ENCODE results near the gene ZNF774. TPM values are rescaled to one million over a fixed set of nuclear protein-coding genes. Genes with fewer than 3 reads are reported as not detected.

The ZNF774 gene
- total RNA-seq, 4 donors from 2014 or later = 0.75 to 22.5 (median 10.2) TPM

- Histone ChIP-seq H3K4me3 (no peak overlapping the region), H3K27ac (peak overlapping the region; percentile 73 to 82 (median 76)), H3K36me3 (no peaks in the 10 kb centered on the region), H3K4me1 (peaks cover 10 to 40% (median 20%) of the 10 kb centered on the region in 4 donors), H3K9me3 (no peaks in the 10 kb centered on the region), H3K27me3 (no peaks in the 10 kb centered on the region)
- in situ Hi-C loops (cut with MboI; ENCODE audit: low pct_ligation_motif_present in 1 of 4, low pct_unique_long_range_greater_than_20kb in 1 of 4, low sequenced_read_pairs in 3 of 4) = no loop called here
- intact Hi-C loops (cut with DNase I; ENCODE audit: low total_unique reads) = no loop called here
- peak; percentile 47 for DNase-seq
- TF ChIP-seq EP300 (IDR thresholded peaks at IDR 0.05; ENCODE audit: low read depth) = no peak
- TF ChIP-seq POLR2AphosphoS5 (IDR thresholded peaks at IDR 0.05) = peak in 1 of 3 donors; percentile 38
- TF ChIP-seq, protein P1, sequence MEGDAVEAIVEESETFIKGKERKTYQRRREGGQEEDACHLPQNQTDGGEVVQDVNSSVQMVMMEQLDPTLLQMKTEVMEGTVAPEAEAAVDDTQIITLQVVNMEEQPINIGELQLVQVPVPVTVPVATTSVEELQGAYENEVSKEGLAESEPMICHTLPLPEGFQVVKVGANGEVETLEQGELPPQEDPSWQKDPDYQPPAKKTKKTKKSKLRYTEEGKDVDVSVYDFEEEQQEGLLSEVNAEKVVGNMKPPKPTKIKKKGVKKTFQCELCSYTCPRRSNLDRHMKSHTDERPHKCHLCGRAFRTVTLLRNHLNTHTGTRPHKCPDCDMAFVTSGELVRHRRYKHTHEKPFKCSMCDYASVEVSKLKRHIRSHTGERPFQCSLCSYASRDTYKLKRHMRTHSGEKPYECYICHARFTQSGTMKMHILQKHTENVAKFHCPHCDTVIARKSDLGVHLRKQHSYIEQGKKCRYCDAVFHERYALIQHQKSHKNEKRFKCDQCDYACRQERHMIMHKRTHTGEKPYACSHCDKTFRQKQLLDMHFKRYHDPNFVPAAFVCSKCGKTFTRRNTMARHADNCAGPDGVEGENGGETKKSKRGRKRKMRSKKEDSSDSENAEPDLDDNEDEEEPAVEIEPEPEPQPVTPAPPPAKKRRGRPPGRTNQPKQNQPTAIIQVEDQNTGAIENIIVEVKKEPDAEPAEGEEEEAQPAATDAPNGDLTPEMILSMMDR (IDR thresholded peaks at IDR 0.05) = no peak
- WGBS, 2 donors (ENCODE audit: low coverage in 1 of 2) = 42 to 56% methylated on average over 3 to 8 of the region's 8 CpGs
These were observed 6.3 kb downstream of the ZNF774 start for GRCh38 chr15:90358124-90359033.

DNA sequence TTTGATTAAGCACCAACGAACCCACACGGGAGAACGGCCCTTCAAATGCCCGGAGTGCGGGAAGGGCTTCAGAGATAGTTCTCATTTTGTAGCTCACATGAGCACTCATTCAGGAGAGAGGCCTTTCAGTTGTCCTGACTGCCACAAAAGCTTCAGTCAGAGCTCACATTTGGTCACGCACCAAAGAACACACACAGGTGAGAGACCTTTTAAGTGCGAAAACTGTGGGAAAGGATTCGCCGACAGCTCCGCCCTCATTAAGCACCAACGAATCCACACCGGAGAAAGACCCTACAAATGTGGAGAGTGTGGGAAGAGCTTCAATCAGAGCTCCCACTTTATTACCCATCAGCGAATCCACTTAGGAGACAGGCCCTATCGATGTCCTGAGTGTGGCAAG is 8.7 kb downstream of the ZNF774 start:
- DNase-seq = no peak
- Histone ChIP-seq H3K36me3 (no peaks in the 10 kb centered on the region), H3K4me1 (peaks cover 10 to 45% (median 21%) of the 10 kb centered on the region in 4 donors), H3K27ac (no peak overlapping the region), H3K4me3 (no peak overlapping the region), H3K9me3 (no peaks in the 10 kb centered on the region), H3K27me3 (no peaks in the 10 kb centered on the region)
- TF ChIP-seq EP300 (IDR thresholded peaks at IDR 0.05; ENCODE audit: low read depth) (no peak), POLR2A (IDR thresholded peaks at IDR 0.05) (no peak), POLR2AphosphoS5 (IDR thresholded peaks at IDR 0.05) (no peak)
- TF ChIP-seq, protein P1 (IDR thresholded peaks at IDR 0.05) = no peak
- WGBS, 2 donors (ENCODE audit: low coverage in 1 of 2) = 93% methylated on average over 14 of the region's 14 CpGs; no CpG with 5 or more reads in 1 of the 2 donors
- intact Hi-C loops (cut with DNase I; ENCODE audit: low total_unique reads) (no loop called here), in situ Hi-C loops (cut with MboI; ENCODE audit: low pct_ligation_motif_present in 1 of 4, low pct_unique_long_range_greater_than_20kb in 1 of 4, low sequenced_read_pairs in 3 of 4) (no loop called here)

GRCh38 chr15:90362936-90363212 is 10.8 kb downstream of the ZNF774 start:
- Histone ChIP-seq H3K4me1 (peaks cover 10 to 50% (median 20%) of the 10 kb centered on the region in 4 donors), H3K36me3 (no peaks in the 10 kb centered on the region), H3K9me3 (no peaks in the 10 kb centered on the region), H3K4me3 (no peak overlapping the region), H3K27ac (peak overlapping the region; percentile 74 to 80 (median 77)), H3K27me3 (no peaks in the 10 kb centered on the region)
- intact Hi-C loops (cut with DNase I; ENCODE audit: low total_unique reads) = no loop called here
- in situ Hi-C loops (cut with MboI; ENCODE audit: low pct_ligation_motif_present in 1 of 4, low pct_unique_long_range_greater_than_20kb in 1 of 4, low sequenced_read_pairs in 3 of 4) = no loop called here
- whole genome bisulfite sequencing, 2 donors (ENCODE audit: low coverage in 1 of 2) = 28 to 43% methylated on average over 2 of the region's 2 CpGs
- DNase-seq = no peak
- TF ChIP-seq POLR2A (IDR thresholded peaks at IDR 0.05) = no peak
- no peak for TF ChIP-seq EP300 (IDR thresholded peaks at IDR 0.05; ENCODE audit: low read depth)
- TF ChIP-seq POLR2AphosphoS5 (IDR thresholded peaks at IDR 0.05) = peak in 1 of 3 donors; percentile 50

DNA sequence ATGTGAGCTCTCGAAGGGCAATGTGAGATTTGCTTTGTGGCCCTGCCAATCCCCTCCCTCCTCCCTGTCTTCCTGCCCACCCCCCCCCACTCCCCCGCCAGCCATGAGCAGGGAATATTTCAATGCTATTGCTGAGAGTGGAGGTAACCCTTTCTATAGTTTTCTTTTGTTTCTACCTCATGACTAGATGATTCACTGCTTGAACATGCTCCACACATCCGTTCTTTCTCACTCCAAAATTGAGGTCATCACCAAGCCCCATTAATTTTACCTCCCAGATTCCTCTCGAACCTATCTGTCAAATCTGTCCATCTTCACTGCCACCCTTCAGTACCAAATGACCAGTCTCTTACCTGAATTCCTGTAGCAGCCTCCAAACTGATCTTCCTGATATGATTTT is 12.2 kb downstream of the ZNF774 start:
- intact Hi-C loops (cut with DNase I; ENCODE audit: low total_unique reads) = no loop called here
- in situ Hi-C loops (cut with MboI; ENCODE audit: low pct_ligation_motif_present in 1 of 4, low pct_unique_long_range_greater_than_20kb in 1 of 4, low sequenced_read_pairs in 3 of 4) = no loop called here
- no peak for DNase-seq
- WGBS, 2 donors (ENCODE audit: low coverage in 1 of 2) = 44 to 81% methylated on average over 2 to 4 of the region's 4 CpGs
- peaks cover 10 to 44% (median 21%) of the 10 kb centered on the region in 4 donors for H3K4me1 ChIP-seq
- no peak overlapping the region for H3K4me3 ChIP-seq
- TF ChIP-seq POLR2AphosphoS5 (IDR thresholded peaks at IDR 0.05) = no peak
- no peak for TF ChIP-seq POLR2A (IDR thresholded peaks at IDR 0.05)
- TF ChIP-seq, protein P1 (IDR thresholded peaks at IDR 0.05) = no peak
- no peak for TF ChIP-seq EP300 (IDR thresholded peaks at IDR 0.05; ENCODE audit: low read depth)
- H3K27ac ChIP-seq = peak overlapping the region in 1 of 4 donors; percentile 80
- H3K36me3 ChIP-seq = no peaks in the 10 kb centered on the region
- H3K27me3 ChIP-seq = no peaks in the 10 kb centered on the region
- H3K9me3 ChIP-seq = no peaks in the 10 kb centered on the region
